LNCaP clone FGC (cell line): ENCODE results near the gene CYP27C1.

ENCODE experiments used
- DNase-seq: peaks from one replicate; pipeline ENCODE4 v3.0.0-alpha.2; 2011; ENCODE audit warnings: low read depth
- H3K4me3 ChIP-seq: 2 replicates; pipeline ENCODE4 v1.5.1; 2011; ENCODE audit warnings: mild to moderate bottlenecking, low read depth, low read length, control low read depth
- CTCF ChIP-seq: IDR thresholded peaks from 2 replicates; pipeline ENCODE4 v1.5.1; 2012; ENCODE audit warnings: mild to moderate bottlenecking; ENCODE audit not compliant: control insufficient read depth, insufficient read depth; ENCODE audit errors: extremely low read depth

The CYP27C1 gene

GRCh38 chr2:127205218-127206125 is 14.6 kb downstream of the CYP27C1 start:
- DNase-seq: no peak
- TF ChIP-seq CTCF: no peak
- H3K4me3 ChIP-seq: no peak overlapping the region

- H3K4me3 ChIP-seq: no peak overlapping the region
- TF ChIP-seq CTCF: no peak
- no peak for DNase-seq
These were observed 18.6 kb downstream of the CYP27C1 start for GRCh38 chr2:127201452-127201851.

- DNase-seq: no peak
- no peak overlapping the region for H3K4me3 ChIP-seq
- no peak for TF ChIP-seq CTCF
These were observed 19.1 kb downstream of the CYP27C1 start for GRCh38 chr2:127200962-127201361.

GRCh38 chr2:127199223-127199622 is 20.9 kb downstream of the CYP27C1 start:
- no peak overlapping the region for H3K4me3 ChIP-seq
- DNase-seq: no peak
- TF ChIP-seq CTCF: no peak

GRCh38 chr2:127197475-127198385 is 22.4 kb downstream of the CYP27C1 start:
- peak overlapping the region; percentile 39 for H3K4me3 ChIP-seq
- DNase-seq: peak; percentile 31
- peak; percentile 94 for TF ChIP-seq CTCF

GRCh38 chr2:127196998-127197397 is 23.1 kb downstream of the CYP27C1 start:
- peak overlapping the region; percentile 39 for H3K4me3 ChIP-seq
- peak; percentile 75 for TF ChIP-seq CTCF
- DNase-seq: no peak
